Activated CD4-positive, alpha-beta T cell treated with anti-CD3 and anti-CD28 coated beads, Interleukin-2, amount 10 ng/mL, durations not matched to agents 7 days and 5 days (primary cell): Measurements from ENCODE around the gene IFNAR2. TPM values are rescaled to one million over a fixed set of nuclear protein-coding genes. Genes with fewer than 3 reads are reported as not detected.

Experiments used
- CTCF ChIA-PET: fragments of 350-600 bp; sonication (Branson Sonifier 250); formaldehyde crosslinking; loops from one replicate; lab custom pipeline; 2021; ENCODE audit warnings: antibody characterized with exemption; lab: Charles Lee
- POLR2A ChIA-PET: fragments of 350-600 bp; sonication (Branson Sonifier 250); formaldehyde crosslinking; loops from one replicate; lab custom pipeline; 2021; ENCODE audit warnings: antibody characterized with exemption; lab: Charles Lee
- DNase-seq: peaks from one replicate; pipeline ENCODE4 v3.0.0-alpha.2; 2020
- H3K27ac Mint-ChIP-seq: one replicate; pipeline ENCODE4 v1.8.0; 2021; ENCODE audit warnings: mild to moderate bottlenecking, moderate library complexity, mixed read lengths
- H3K27me3 Mint-ChIP-seq: one replicate; pipeline ENCODE4 v1.8.0; 2021; ENCODE audit warnings: mixed read lengths
- H3K36me3 Mint-ChIP-seq: one replicate; pipeline ENCODE4 v1.8.0; 2021; ENCODE audit warnings: low read depth, mixed read lengths
- H3K4me1 Mint-ChIP-seq: one replicate; pipeline ENCODE4 v1.8.0; 2021; ENCODE audit warnings: mixed read lengths
- H3K4me3 Mint-ChIP-seq: one replicate; pipeline ENCODE4 v1.8.0; 2021; ENCODE audit warnings: mild to moderate bottlenecking, moderate library complexity, mixed read lengths
- H3K9me3 Mint-ChIP-seq: one replicate; pipeline ENCODE4 v1.8.0; 2021; ENCODE audit warnings: mixed read lengths
- total RNA-seq, 2 experiments: library from RNA; stranded (reverse); gene quantifications; one replicate each; pipeline ENCODE4 v1.2.3, GENCODE V29; 2021

IFNAR2 gene
- total RNA-seq = 10 to 100 TPM; 55.5 to 64.4 TPM

- Mint-ChIP-seq H3K4me3 (peak within 1 kb of the TSS; percentile 83), H3K9me3 (no peaks in the 10 kb centered on the region), H3K36me3 (peaks cover 35% of the 10 kb centered on the region), H3K4me1 (peaks cover 44% of the 10 kb centered on the region), H3K27me3 (no peaks in the 10 kb centered on the region), H3K27ac (peak within 1 kb of the TSS; percentile 90)
- peak; percentile 62 for DNase-seq
- CTCF ChIA-PET = interaction anchor here (0.5 to 0.7 kb wide), 2 partner anchors 9 to 311 kb away, joined by 3 to 4 read pairs; no protein-coding TSS in a partner anchor
- POLR2A ChIA-PET = no interaction called here
Observed at GRCh38 chr21:33229784-33230544, at the start of gene IFNAR2. Gene IFNAR2, plus strand, starts transcription at chr21:33229938. Its CDS starts 11,985 bp downstream, at chr21:33241923.

- peak overlapping the region; percentile 87 for H3K27ac Mint-ChIP-seq
- H3K9me3 Mint-ChIP-seq = peaks cover 13% of the 10 kb centered on the region
- CTCF ChIA-PET = interaction anchor here (0.7 to 2.2 kb wide), 3 partner anchors 11 to 175 kb away, joined by 4 to 9 read pairs (median 6); no protein-coding TSS in a partner anchor
- peaks cover 11% of the 10 kb centered on the region for H3K27me3 Mint-ChIP-seq
- POLR2A ChIA-PET = no interaction called here
- H3K4me1 Mint-ChIP-seq = peaks cover 39% of the 10 kb centered on the region
- peak; percentile 47 for DNase-seq
- H3K4me3 Mint-ChIP-seq = peak overlapping the region; percentile 30
- H3K36me3 Mint-ChIP-seq = peaks cover 5% of the 10 kb centered on the region
Observed at GRCh38 chr21:33185852-33186251, 43.9 kb upstream of the IFNAR2 start.

GRCh38 chr21:33187276-33187675, 42.5 kb upstream of the IFNAR2 start:
- Mint-ChIP-seq H3K4me3 (no peak overlapping the region), H3K9me3 (peaks cover 19% of the 10 kb centered on the region), H3K4me1 (peaks cover 39% of the 10 kb centered on the region), H3K36me3 (peaks cover 9% of the 10 kb centered on the region), H3K27me3 (peaks cover 17% of the 10 kb centered on the region), H3K27ac (no peak overlapping the region)
- DNase-seq = no peak
- ChIA-PET CTCF (interaction anchor here (1.7 to 2.2 kb wide), 2 partner anchors 9 to 174 kb away, joined by 6 to 9 read pairs; no protein-coding TSS in a partner anchor), POLR2A (no interaction called here)

GRCh38 chr21:33189237-33189636, 40.5 kb upstream of the IFNAR2 start:
- no peak for DNase-seq
- Mint-ChIP-seq H3K4me1 (peaks cover 36% of the 10 kb centered on the region), H3K27me3 (peaks cover 16% of the 10 kb centered on the region), H3K27ac (no peak overlapping the region), H3K9me3 (peaks cover 15% of the 10 kb centered on the region), H3K36me3 (peaks cover 9% of the 10 kb centered on the region), H3K4me3 (no peak overlapping the region)
- ChIA-PET CTCF (interaction anchor here (0.7 kb wide), 1 partner anchor 300 kb away, joined by 3 read pairs; no protein-coding TSS in a partner anchor), POLR2A (interaction anchor here (0.6 kb wide), 1 partner anchor 1674 kb away, joined by 3 read pairs; no protein-coding TSS in a partner anchor)

GRCh38 chr21:33189824-33190223, 39.9 kb upstream of the IFNAR2 start:
- H3K36me3 Mint-ChIP-seq = peaks cover 9% of the 10 kb centered on the region
- DNase-seq = no peak
- ChIA-PET CTCF (interaction anchor here (0.6 kb wide), 1 partner anchor 256 kb away, joined by 4 read pairs; no protein-coding TSS in a partner anchor), POLR2A (interaction anchor here (0.6 kb wide), 1 partner anchor 1673 kb away, joined by 3 read pairs; no protein-coding TSS in a partner anchor)
- H3K4me3 Mint-ChIP-seq = no peak overlapping the region
- peaks cover 16% of the 10 kb centered on the region for H3K27me3 Mint-ChIP-seq
- H3K27ac Mint-ChIP-seq = no peak overlapping the region
- H3K9me3 Mint-ChIP-seq = peaks cover 14% of the 10 kb centered on the region
- H3K4me1 Mint-ChIP-seq = peaks cover 34% of the 10 kb centered on the region

GRCh38 chr21:33196941-33197374, 32.8 kb upstream of the IFNAR2 start:
- H3K27me3 Mint-ChIP-seq = peaks cover 2% of the 10 kb centered on the region
- no peak overlapping the region for H3K27ac Mint-ChIP-seq
- CTCF ChIA-PET = interaction anchor here (0.5 to 2.1 kb wide), 14 partner anchors 11 to 266 kb away, joined by 3 to 9 read pairs (median 3); no protein-coding TSS in a partner anchor
- H3K9me3 Mint-ChIP-seq = no peaks in the 10 kb centered on the region
- peaks cover 20% of the 10 kb centered on the region for H3K4me1 Mint-ChIP-seq
- DNase-seq = peak; percentile 76
- no peak overlapping the region for H3K4me3 Mint-ChIP-seq
- POLR2A ChIA-PET = no interaction called here
- H3K36me3 Mint-ChIP-seq = no peaks in the 10 kb centered on the region

- no peak for DNase-seq
- no peak overlapping the region for H3K4me3 Mint-ChIP-seq
- H3K27me3 Mint-ChIP-seq = peaks cover 2% of the 10 kb centered on the region
- H3K27ac Mint-ChIP-seq = no peak overlapping the region
- H3K9me3 Mint-ChIP-seq = no peaks in the 10 kb centered on the region
- ChIA-PET CTCF (interaction anchor here (0.5 to 2.1 kb wide), 14 partner anchors 11 to 364 kb away, joined by 3 to 9 read pairs (median 4); no protein-coding TSS in a partner anchor), POLR2A (no interaction called here)
- H3K36me3 Mint-ChIP-seq = no peaks in the 10 kb centered on the region
- H3K4me1 Mint-ChIP-seq = peaks cover 23% of the 10 kb centered on the region
Observed at GRCh38 chr21:33197496-33197895, 32.2 kb upstream of the IFNAR2 start.

- H3K27me3 Mint-ChIP-seq = peaks cover 2% of the 10 kb centered on the region
- CTCF ChIA-PET = interaction anchor here (0.9 to 1.3 kb wide), 3 partner anchors 126 to 365 kb away, joined by 3 to 5 read pairs (median 4); partner anchors contain the start of gene IFNAR1
- peaks cover 27% of the 10 kb centered on the region for H3K4me1 Mint-ChIP-seq
- H3K4me3 Mint-ChIP-seq = no peak overlapping the region
- H3K27ac Mint-ChIP-seq = no peak overlapping the region
- POLR2A ChIA-PET = interaction anchor here (0.6 kb wide), 1 partner anchor 178 kb away, joined by 3 read pairs; no protein-coding TSS in a partner anchor
- no peaks in the 10 kb centered on the region for H3K9me3 Mint-ChIP-seq
- no peak for DNase-seq
- no peaks in the 10 kb centered on the region for H3K36me3 Mint-ChIP-seq
Observed at GRCh38 chr21:33198346-33199099, 31.2 kb upstream of the IFNAR2 start.

- H3K27me3 Mint-ChIP-seq = peaks cover 2% of the 10 kb centered on the region
- no peaks in the 10 kb centered on the region for H3K9me3 Mint-ChIP-seq
- H3K4me1 Mint-ChIP-seq = peaks cover 32% of the 10 kb centered on the region
- no peak overlapping the region for H3K27ac Mint-ChIP-seq
- H3K4me3 Mint-ChIP-seq = no peak overlapping the region
- no peak for DNase-seq
- CTCF ChIA-PET = interaction anchor here (0.9 to 1.2 kb wide), 2 partner anchors 126 to 162 kb away, joined by 3 to 4 read pairs; partner anchors contain the start of gene IFNAR1
- no peaks in the 10 kb centered on the region for H3K36me3 Mint-ChIP-seq
- POLR2A ChIA-PET = no interaction called here
Observed at GRCh38 chr21:33199100-33199464, 30.7 kb upstream of the IFNAR2 start.

- H3K27me3 Mint-ChIP-seq = peaks cover 2% of the 10 kb centered on the region
- POLR2A ChIA-PET = interaction anchor here (0.7 to 0.9 kb wide), 4 partner anchors 39 to 415 kb away, joined by 3 to 4 read pairs (median 3); no protein-coding TSS in a partner anchor
- no peak overlapping the region for H3K4me3 Mint-ChIP-seq
- H3K9me3 Mint-ChIP-seq = no peaks in the 10 kb centered on the region
- CTCF ChIA-PET = interaction anchor here (0.6 to 1.3 kb wide), 19 partner anchors 13 to 1351 kb away, joined by 3 to 9 read pairs (median 4); no protein-coding TSS in a partner anchor
- H3K36me3 Mint-ChIP-seq = no peaks in the 10 kb centered on the region
- peak overlapping the region; percentile 38 for H3K27ac Mint-ChIP-seq
- peaks cover 36% of the 10 kb centered on the region for H3K4me1 Mint-ChIP-seq
- peak; percentile 90 for DNase-seq
Observed at GRCh38 chr21:33199516-33200217, 30.1 kb upstream of the IFNAR2 start.

GRCh38 chr21:33201956-33202355, 27.8 kb upstream of the IFNAR2 start:
- Mint-ChIP-seq H3K4me3 (no peak overlapping the region), H3K9me3 (no peaks in the 10 kb centered on the region), H3K27me3 (no peaks in the 10 kb centered on the region), H3K27ac (peak overlapping the region; percentile 44), H3K4me1 (peaks cover 48% of the 10 kb centered on the region), H3K36me3 (peaks cover 9% of the 10 kb centered on the region)
- CTCF ChIA-PET = no interaction called here
- DNase-seq = no peak
- POLR2A ChIA-PET = no interaction called here
